Thyroid gland (tissue), 4 donors: Measurements from ENCODE around the gene COL13A1.

Source experiments
- CTCF ChIP-seq, 6 experiments: fragments of 200-600 bp in 3 of 6; fragments of 450-650 bp in 3 of 6; sonication (generic) in 3 of 6; IDR thresholded peaks; one replicate each; pipeline ENCODE4 v1.5.1; 2016 to 2019; ENCODE audit warnings: antibody characterized with exemption in 6 of 6, mild to moderate bottlenecking in 2 of 6, inconsistent platforms in 1 of 6, moderate library complexity in 1 of 6
- POLR2A ChIP-seq, 2 donors: fragments of 450-650 bp; IDR thresholded peaks; one replicate each; pipeline ENCODE4 v1.6.1; 2017; ENCODE audit warnings: antibody characterized with exemption in 2 of 2, mild to moderate bottlenecking in 2 of 2, moderate library complexity in 1 of 2

- TF ChIP-seq POLR2A (IDR thresholded peaks at IDR 0.05) (no peak), CTCF (IDR thresholded peaks at IDR 0.05) (no peak)
Observed at GRCh38 chr10:69959911-69960310, 158.2 kb downstream of the COL13A1 start.
